HepG2 (cell line): ENCODE data around the gene RTCA. TPM values are rescaled to one million over a fixed set of nuclear protein-coding genes. Genes with fewer than 3 reads are reported as not detected.
A peak's percentile ranks its signal among the peaks of the same experiment; 100 is the strongest.
"Not testable (repeated sequence)": the region's sequence is repeated elsewhere in the genome, so short reads cannot be mapped to it uniquely, and the experiment has no call there.

ENCODE experiments used
- ATAC-seq: fragments of 200-7000 bp; cut with Tn5 transposase; 3 replicates; pipeline ENCODE4 v1.9.1; 2020; ENCODE audit warnings: mild to moderate bottlenecking, moderate library complexity
- BruUV-seq: library from RNA; stranded (reverse); fragments of 400-500 nt; replicated peaks from 2 replicates; lab custom pipeline; 2021; lab: Mats Ljungman, UMichigan
- CTCF ChIA-PET: fragments of 300-600 bp; formaldehyde crosslinking; extraction: SDS; loops from one replicate; lab custom pipeline; 2021; ENCODE audit warnings: low total read pairs, inconsistent platforms, low intra/inter-chr PET ratio; lab: Yijun Ruan, JAX
- POLR2A ChIA-PET: fragments of 350-600 bp; sonication (Branson Sonifier 250); formaldehyde crosslinking; loops from one replicate; lab custom pipeline; 2020; ENCODE audit warnings: antibody characterized with exemption, inconsistent platforms; lab: Yijun Ruan, JAX
- DNase-seq: peaks from one replicate; pipeline ENCODE4 v3.0.0-alpha.2; 2015; ENCODE audit warnings: low spot score
- FAIRE-seq: peaks from 3 replicates; lab custom pipeline; 2011; peaks lifted over from hg19 to GRCh38; lab: Jason Lieb, UNC
- H2AFZ ChIP-seq: one replicate; pipeline ENCODE4 v1.6.1; 2011; ENCODE audit warnings: low read length, inconsistent platforms
- H3K27ac ChIP-seq: fragments of 300-600 bp; 3 replicates; pipeline ENCODE4 v1.8.0; 2011; ENCODE audit warnings: mixed run types, mild to moderate bottlenecking, mixed read lengths, low read length, inconsistent platforms; ENCODE audit not compliant: insufficient read depth; ENCODE audit errors: extremely low read length
- H3K27me3 ChIP-seq, 2 experiments: fragments of 200-600 bp in 1 of 2; 2 replicates in 1 of 2; 3 replicates in 1 of 2; pipeline versions ENCODE4 v1.6.0 to v1.8.0; 2011; ENCODE audit warnings: low read length in 2 of 2, mild to moderate bottlenecking in 2 of 2, moderate library complexity in 2 of 2, inconsistent platforms in 1 of 2; ENCODE audit not compliant: insufficient read depth in 2 of 2, control insufficient read depth in 1 of 2
- H3K36me3 ChIP-seq, 2 experiments: fragments of 200-600 bp in 1 of 2; replicated peaks in 1 of 2; 2 replicates in 1 of 2; 3 replicates in 1 of 2; pipeline versions ENCODE4 v1.5.1 to v1.8.0; 2011; ENCODE audit warnings: low read length in 2 of 2, inconsistent platforms in 1 of 2; ENCODE audit not compliant: insufficient read depth in 2 of 2, control insufficient read depth in 1 of 2
- H3K4me1 ChIP-seq: 2 replicates; pipeline ENCODE4 v1.5.1; 2012; ENCODE audit warnings: low read length, inconsistent platforms; ENCODE audit not compliant: insufficient read depth
- H3K4me2 ChIP-seq: 2 replicates; pipeline ENCODE4 v1.6.0; 2011; ENCODE audit warnings: low read depth, low read length, inconsistent platforms
- H3K4me3 ChIP-seq, 3 experiments: fragments of 200-600 bp in 1 of 3; sonication (generic), shearing (Covaris generic) in 1 of 3; replicated peaks in 1 of 3; 2 replicates each; pipeline ENCODE4 v1.5.1; 2011 to 2016; ENCODE audit warnings: low read length in 3 of 3, inconsistent platforms in 2 of 3, low read depth in 2 of 3, mild to moderate bottlenecking in 2 of 3, control low read depth in 1 of 3, mixed read lengths in 1 of 3; ENCODE audit not compliant: insufficient read depth in 1 of 3
- H3K79me2 ChIP-seq: one replicate; pipeline ENCODE4 v1.6.1; 2011; ENCODE audit warnings: low read length, inconsistent platforms; ENCODE audit not compliant: insufficient read depth
- H3K9ac ChIP-seq: 2 replicates; pipeline ENCODE4 v1.6.0; 2011; ENCODE audit warnings: mild to moderate bottlenecking, low read depth, low read length, inconsistent platforms; ENCODE audit not compliant: insufficient read depth
- H3K9me3 ChIP-seq: 2 replicates; pipeline ENCODE4 v1.5.1; 2012; ENCODE audit warnings: mild to moderate bottlenecking, low read length
- H4K20me1 ChIP-seq: 2 replicates; pipeline ENCODE4 v1.6.0; 2011; ENCODE audit warnings: inconsistent platforms, mild to moderate bottlenecking, low read length, moderate library complexity; ENCODE audit not compliant: insufficient read depth
- DNMT1 ChIP-seq: sonication (generic); formaldehyde crosslinking; IDR thresholded peaks from 2 replicates; pipeline ENCODE4 v1.5.1; 2020; ENCODE audit warnings: mild to moderate bottlenecking, missing genetic modification reagents
- JUN ChIP-seq: sonication (generic); formaldehyde crosslinking; IDR thresholded peaks from 2 replicates; pipeline ENCODE4 v1.4.0; 2020; ENCODE audit warnings: mild to moderate bottlenecking, missing genetic modification reagents
- NAIF1 ChIP-seq: sonication (generic); formaldehyde crosslinking; IDR thresholded peaks from 2 replicates; pipeline ENCODE4 v1.5.0; 2020; ENCODE audit warnings: mild to moderate bottlenecking, missing genetic modification reagents, borderline replicate concordance
- WGBS: methylation state at CpG from one replicate; pipeline ENCODE4 v1.1.6; 2017; ENCODE audit warnings: low lambda C conversion rate; 5-methylcytosine and 5-hydroxymethylcytosine counted together
- in situ Hi-C: cut with HindIII; loops from 2 replicates; pipeline ENCODE4 v1.10.0; 2017; ENCODE audit warnings: low pct_unique_long_range_greater_than_20kb; ENCODE audit not compliant: extremely low pct_ligation_motif_present
- intact Hi-C: fragments of 100-400 bp; cut with micrococcal nuclease; formaldehyde crosslinking; loops from one replicate; pipeline ENCODE4 v1.10.0; 2022; ENCODE audit not compliant: unreplicated experiment
- polyA plus RNA-seq, 8 experiments: library from polyadenylated mRNA; depleted of rRNA in 3 of 8; stranded (reverse) in 7 of 8; unstranded in 1 of 8; fragments of >200 nt; fragmentation: Illumina TruSeq in 4 of 8; extraction: Trizol in 4 of 8; gene quantifications; 2 replicates each; pipeline versions ENCODE4 v1.2.1 to v1.2.3, GENCODE V29; 2011 to 2016; ENCODE audit warnings: low read depth in 4 of 8, missing spikeins in 1 of 8, mixed read lengths in 1 of 8; ENCODE audit not compliant: insufficient read depth in 1 of 8
- total RNA-seq, 5 experiments: library from RNA; depleted of rRNA; stranded (reverse); fragments of >200 nt; fragmentation: Illumina TruSeq; extraction: Trizol; gene quantifications; 2 replicates each; pipeline ENCODE4 v1.2.3, GENCODE V29; 2016; ENCODE audit warnings: low read depth in 1 of 5
- TF ChIP-seq, protein P1 (sequence below): sonication (generic); formaldehyde crosslinking; IDR thresholded peaks from 2 replicates; pipeline ENCODE4 v1.9.0; 2021; ENCODE audit warnings: mild to moderate bottlenecking, missing genetic modification reagents
- TF ChIP-seq, protein P2 (sequence below): sonication (generic); formaldehyde crosslinking; IDR thresholded peaks from 2 replicates; pipeline ENCODE4 v1.4.0; 2020; ENCODE audit warnings: missing genetic modification reagents

RTCA gene
- total and polyA plus RNA-seq, 2 of the 13 experiments (the other 11 are each of a cell fraction or from before 2014, with no cell fraction given), result 22.7 to 31.0 TPM

DNA sequence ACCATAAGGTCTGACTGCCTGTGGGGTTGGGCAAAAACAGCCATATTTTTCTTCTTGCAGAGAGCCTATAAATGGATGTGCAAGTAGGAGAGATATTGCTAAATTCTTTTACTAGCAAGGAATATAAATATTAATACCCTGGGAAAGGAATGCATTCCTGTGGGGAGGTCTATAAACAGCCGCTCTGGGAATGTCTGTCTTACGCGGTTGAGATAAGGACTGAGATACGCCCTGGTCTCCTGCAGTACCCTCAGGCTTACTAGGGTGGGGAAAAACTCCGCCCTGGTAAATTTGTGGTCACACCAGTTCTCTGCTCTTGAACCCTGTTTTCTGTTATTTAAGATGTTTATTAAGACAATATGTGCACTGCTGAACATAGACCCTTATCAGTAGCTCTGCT lies 1.9 kb upstream of the RTCA start:
- in situ Hi-C loops, result loop anchor here (10.0 kb wide), 1 partner anchor 191 kb away; no protein-coding TSS in a partner anchor
- FAIRE-seq, POLR2A ChIA-PET: not testable (repeated sequence)

DNA sequence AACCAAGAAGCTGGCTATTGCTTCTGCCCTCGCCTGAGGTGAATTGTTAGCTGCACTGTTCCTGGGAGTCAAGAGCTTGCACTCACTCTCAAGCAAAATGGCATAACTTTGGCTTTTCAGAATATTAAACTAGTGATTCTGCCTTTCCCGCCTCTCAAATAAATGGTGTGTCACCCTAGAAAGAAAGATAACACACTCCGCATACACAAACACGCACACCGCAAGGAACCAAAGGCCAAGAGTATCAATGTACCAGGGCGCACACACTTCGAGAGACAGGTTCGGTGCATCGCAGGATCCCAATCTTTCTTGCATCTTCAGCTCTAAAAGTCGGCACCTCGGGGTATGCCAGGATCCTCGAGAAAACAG lies 470 bp upstream of the RTCA start:
- H3K27ac ChIP-seq, result peak overlapping the region; percentile 89
- H3K4me3 ChIP-seq, result peak overlapping the region; percentile 94 to 99 (median 98)
- ATAC-seq, result peak; percentile 39
- peak; percentile 23 for DNase-seq
- intact Hi-C loops, result loop anchor here (5.0 kb wide), 2 partner anchors 133 to 192 kb away; partner anchors contain the start of genes SASS6 and TRMT13
- peak overlapping the region; percentile 86 for H3K4me2 ChIP-seq
- peak overlapping the region; percentile 89 for H3K9ac ChIP-seq
- H3K9me3 ChIP-seq, result no peaks in the 10 kb centered on the region
- FAIRE-seq, result no peak
- H3K36me3 ChIP-seq, result peaks cover 2 to 13% of the 10 kb centered on the region in 2 experiments
- peak overlapping the region; percentile 93 for H2AFZ ChIP-seq
- no peaks in the 10 kb centered on the region; a peak in 1 of 5 replicates for H3K27me3 ChIP-seq
- ChIA-PET POLR2A (interaction anchor here (0.7 to 5.3 kb wide), 7 partner anchors 9 to 296 kb away, joined by 3 to 69 read pairs (median 5); partner anchors contain the start of genes CDC14A, DBT, SASS6 and SLC35A3), CTCF (no interaction called here)
- under 1% methylated on average over 12 of the region's 12 CpGs for WGBS
- no peaks in the 10 kb centered on the region for H4K20me1 ChIP-seq
- in situ Hi-C loops, result loop anchor here (5.0 to 10.0 kb wide), 2 partner anchors 87 to 189 kb away; partner anchors contain the start of gene CDC14A
- peaks cover 39% of the 10 kb centered on the region for H3K4me1 ChIP-seq
- H3K79me2 ChIP-seq, result peaks cover 29% of the 10 kb centered on the region
- BruUV-seq, result TSS peak; percentile 77
- peak; percentile 37; the same call in 1 of the 2 replicates for TF ChIP-seq NAIF1 (CRISPR knock-in tag)
- TF ChIP-seq, protein P1, sequence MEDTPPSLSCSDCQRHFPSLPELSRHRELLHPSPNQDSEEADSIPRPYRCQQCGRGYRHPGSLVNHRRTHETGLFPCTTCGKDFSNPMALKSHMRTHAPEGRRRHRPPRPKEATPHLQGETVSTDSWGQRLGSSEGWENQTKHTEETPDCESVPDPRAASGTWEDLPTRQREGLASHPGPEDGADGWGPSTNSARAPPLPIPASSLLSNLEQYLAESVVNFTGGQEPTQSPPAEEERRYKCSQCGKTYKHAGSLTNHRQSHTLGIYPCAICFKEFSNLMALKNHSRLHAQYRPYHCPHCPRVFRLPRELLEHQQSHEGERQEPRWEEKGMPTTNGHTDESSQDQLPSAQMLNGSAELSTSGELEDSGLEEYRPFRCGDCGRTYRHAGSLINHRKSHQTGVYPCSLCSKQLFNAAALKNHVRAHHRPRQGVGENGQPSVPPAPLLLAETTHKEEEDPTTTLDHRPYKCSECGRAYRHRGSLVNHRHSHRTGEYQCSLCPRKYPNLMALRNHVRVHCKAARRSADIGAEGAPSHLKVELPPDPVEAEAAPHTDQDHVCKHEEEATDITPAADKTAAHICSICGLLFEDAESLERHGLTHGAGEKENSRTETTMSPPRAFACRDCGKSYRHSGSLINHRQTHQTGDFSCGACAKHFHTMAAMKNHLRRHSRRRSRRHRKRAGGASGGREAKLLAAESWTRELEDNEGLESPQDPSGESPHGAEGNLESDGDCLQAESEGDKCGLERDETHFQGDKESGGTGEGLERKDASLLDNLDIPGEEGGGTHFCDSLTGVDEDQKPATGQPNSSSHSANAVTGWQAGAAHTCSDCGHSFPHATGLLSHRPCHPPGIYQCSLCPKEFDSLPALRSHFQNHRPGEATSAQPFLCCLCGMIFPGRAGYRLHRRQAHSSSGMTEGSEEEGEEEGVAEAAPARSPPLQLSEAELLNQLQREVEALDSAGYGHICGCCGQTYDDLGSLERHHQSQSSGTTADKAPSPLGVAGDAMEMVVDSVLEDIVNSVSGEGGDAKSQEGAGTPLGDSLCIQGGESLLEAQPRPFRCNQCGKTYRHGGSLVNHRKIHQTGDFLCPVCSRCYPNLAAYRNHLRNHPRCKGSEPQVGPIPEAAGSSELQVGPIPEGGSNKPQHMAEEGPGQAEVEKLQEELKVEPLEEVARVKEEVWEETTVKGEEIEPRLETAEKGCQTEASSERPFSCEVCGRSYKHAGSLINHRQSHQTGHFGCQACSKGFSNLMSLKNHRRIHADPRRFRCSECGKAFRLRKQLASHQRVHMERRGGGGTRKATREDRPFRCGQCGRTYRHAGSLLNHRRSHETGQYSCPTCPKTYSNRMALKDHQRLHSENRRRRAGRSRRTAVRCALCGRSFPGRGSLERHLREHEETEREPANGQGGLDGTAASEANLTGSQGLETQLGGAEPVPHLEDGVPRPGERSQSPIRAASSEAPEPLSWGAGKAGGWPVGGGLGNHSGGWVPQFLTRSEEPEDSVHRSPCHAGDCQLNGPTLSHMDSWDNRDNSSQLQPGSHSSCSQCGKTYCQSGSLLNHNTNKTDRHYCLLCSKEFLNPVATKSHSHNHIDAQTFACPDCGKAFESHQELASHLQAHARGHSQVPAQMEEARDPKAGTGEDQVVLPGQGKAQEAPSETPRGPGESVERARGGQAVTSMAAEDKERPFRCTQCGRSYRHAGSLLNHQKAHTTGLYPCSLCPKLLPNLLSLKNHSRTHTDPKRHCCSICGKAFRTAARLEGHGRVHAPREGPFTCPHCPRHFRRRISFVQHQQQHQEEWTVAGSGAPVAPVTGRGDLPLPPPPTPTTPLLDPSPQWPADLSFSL (CRISPR knock-in tag), result 0 out of 2 replicates have a peak, but pooled peaks have one; percentile 50
- TF ChIP-seq JUN (CRISPR knock-in tag), result 0 out of 2 replicates have a peak, but pooled peaks have one; percentile 28
- TF ChIP-seq DNMT1 (CRISPR knock-in tag), result 0 out of 2 replicates have a peak, but pooled peaks have one; percentile 2

More for the DNA sequence above, 1.9 kb upstream of the RTCA start:
- BruUV-seq, H3K4me3 ChIP-seq, H3K27me3 ChIP-seq, H3K36me3 ChIP-seq, CTCF ChIA-PET, intact Hi-C loops, H3K9me3 ChIP-seq, ATAC-seq, DNase-seq, H3K4me2 ChIP-seq, H3K27ac ChIP-seq, H4K20me1 ChIP-seq, H3K9ac ChIP-seq, H2AFZ ChIP-seq: not testable (repeated sequence)
- TF ChIP-seq, protein P2, sequence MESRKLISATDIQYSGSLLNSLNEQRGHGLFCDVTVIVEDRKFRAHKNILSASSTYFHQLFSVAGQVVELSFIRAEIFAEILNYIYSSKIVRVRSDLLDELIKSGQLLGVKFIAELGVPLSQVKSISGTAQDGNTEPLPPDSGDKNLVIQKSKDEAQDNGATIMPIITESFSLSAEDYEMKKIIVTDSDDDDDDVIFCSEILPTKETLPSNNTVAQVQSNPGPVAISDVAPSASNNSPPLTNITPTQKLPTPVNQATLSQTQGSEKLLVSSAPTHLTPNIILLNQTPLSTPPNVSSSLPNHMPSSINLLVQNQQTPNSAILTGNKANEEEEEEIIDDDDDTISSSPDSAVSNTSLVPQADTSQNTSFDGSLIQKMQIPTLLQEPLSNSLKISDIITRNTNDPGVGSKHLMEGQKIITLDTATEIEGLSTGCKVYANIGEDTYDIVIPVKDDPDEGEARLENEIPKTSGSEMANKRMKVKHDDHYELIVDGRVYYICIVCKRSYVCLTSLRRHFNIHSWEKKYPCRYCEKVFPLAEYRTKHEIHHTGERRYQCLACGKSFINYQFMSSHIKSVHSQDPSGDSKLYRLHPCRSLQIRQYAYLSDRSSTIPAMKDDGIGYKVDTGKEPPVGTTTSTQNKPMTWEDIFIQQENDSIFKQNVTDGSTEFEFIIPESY (CRISPR knock-in tag), result peak; percentile 63
- H3K4me1 ChIP-seq, result peaks cover 36% of the 10 kb centered on the region
- 98% methylated on average over 5 of the region's 5 CpGs for WGBS
- peaks cover 28% of the 10 kb centered on the region for H3K79me2 ChIP-seq
